Fibroblast of the aortic adventitia (primary cell): ENCODE results near the gene RGP1. TPM values are rescaled to one million over a fixed set of nuclear protein-coding genes. Genes with fewer than 3 reads are reported as not detected.

Experiments
- DNase-seq: peaks from one replicate; pipeline ENCODE4 v3.0.0-alpha.2; 2010; ENCODE audit warnings: low read depth
- H3K4me3 ChIP-seq: 2 replicates; pipeline ENCODE4 v1.5.1; 2011; ENCODE audit warnings: low read depth, mild to moderate bottlenecking, control low read depth, low read length, moderate library complexity
- CTCF ChIP-seq: IDR thresholded peaks from 2 replicates; pipeline ENCODE4 v1.5.1; 2011; ENCODE audit warnings: mild to moderate bottlenecking, low read length, control low read depth, inconsistent platforms; ENCODE audit not compliant: insufficient read depth
- total RNA-seq: library from RNA; depleted of rRNA; stranded (reverse); fragments of >200 nt; gene quantifications from 2 replicates; pipeline ENCODE4 v1.2.3, GENCODE V29; 2012; ENCODE audit warnings: low replicate concordance

RGP1 gene
- total RNA-seq, 1 donor, result 16.0 TPM

- TF ChIP-seq CTCF, result no peak
- H3K4me3 ChIP-seq, result peak overlapping the region; percentile 87
- peak; percentile 7 for DNase-seq
Measured at GRCh38 chr9:35749515-35750255, 598 bp downstream of the RGP1 start.

- TF ChIP-seq CTCF, result no peak
- no peak for DNase-seq
- peak overlapping the region; percentile 87 for H3K4me3 ChIP-seq
Measured at GRCh38 chr9:35750256-35750531, 1.1 kb downstream of the RGP1 start.

- H3K4me3 ChIP-seq, result no peak overlapping the region
- DNase-seq, result no peak
- no peak for TF ChIP-seq CTCF
Measured at GRCh38 chr9:35753466-35753865, 4.4 kb downstream of the RGP1 start.

- DNase-seq, result no peak
- TF ChIP-seq CTCF, result no peak
- H3K4me3 ChIP-seq, result no peak within 1 kb of the TSS
Measured at GRCh38 chr9:35754264-35754663, 5.2 kb downstream of the RGP1 start, which contains the start of gene MSMP. Gene MSMP (minus strand): TSS chr9:35754276. CDS start chr9:35754129, 147 bp downstream.

GRCh38 chr9:35755071-35755470, 6.0 kb downstream of the RGP1 start:
- no peak overlapping the region for H3K4me3 ChIP-seq
- TF ChIP-seq CTCF, result no peak
- DNase-seq, result no peak

GRCh38 chr9:35756275-35757225, 7.5 kb downstream of the RGP1 start:
- DNase-seq, result no peak
- TF ChIP-seq CTCF, result peak; percentile 58
- peak overlapping the region; percentile 44 for H3K4me3 ChIP-seq
